HEK293T (cell line): ENCODE results near the gene SNTG2.
"Not testable (repeated sequence)": the region's sequence is repeated elsewhere in the genome, so short reads cannot be mapped to it uniquely, and the experiment has no call there.

Experiments
- CTCF ChIA-PET: fragments of 350-600 bp; formaldehyde crosslinking; extraction: SDS; loops from one replicate; lab custom pipeline; 2021; ENCODE audit warnings: antibody characterized with exemption, inconsistent platforms; lab: Yijun Ruan, JAX
- POLR2A ChIA-PET: fragments of 350-600 bp; formaldehyde crosslinking; extraction: SDS; loops from one replicate; lab custom pipeline; 2020; ENCODE audit warnings: antibody characterized with exemption, inconsistent platforms; lab: Yijun Ruan, JAX
- DNase-seq: peaks from one replicate; pipeline ENCODE4 v3.0.0; 2012; ENCODE audit warnings: mixed read lengths; ENCODE audit errors: extremely low spot score
- ARNT ChIP-seq: fragments of 450-650 bp; IDR thresholded peaks from 2 replicates; pipeline ENCODE4 v1.6.1; 2017; ENCODE audit warnings: mild to moderate bottlenecking
- BHLHE40 ChIP-seq: fragments of 450-650 bp; IDR thresholded peaks from 2 replicates; pipeline ENCODE4 v1.6.1; 2016; ENCODE audit warnings: mild to moderate bottlenecking, moderate library complexity, borderline replicate concordance
- CTBP1 ChIP-seq: fragments of 450-650 bp; IDR thresholded peaks from 2 replicates; pipeline ENCODE4 v1.6.1; 2016; ENCODE audit warnings: borderline replicate concordance
- ELF4 ChIP-seq: fragments of 450-650 bp; IDR thresholded peaks from 2 replicates; pipeline ENCODE4 v1.6.1; 2017; ENCODE audit warnings: antibody characterized with exemption
- FOXA1 ChIP-seq: fragments of 450-650 bp; IDR thresholded peaks from 2 replicates; pipeline ENCODE4 v1.6.1; 2016; ENCODE audit warnings: mild to moderate bottlenecking
- FOXK2 ChIP-seq: fragments of 450-650 bp; IDR thresholded peaks from 2 replicates; pipeline ENCODE4 v1.6.1; 2016; ENCODE audit warnings: mild to moderate bottlenecking
- FOXM1 ChIP-seq: fragments of 450-650 bp; IDR thresholded peaks from 2 replicates; pipeline ENCODE4 v1.6.1; 2017; ENCODE audit warnings: mild to moderate bottlenecking, borderline replicate concordance
- HDGF ChIP-seq: fragments of 450-650 bp; IDR thresholded peaks from 2 replicates; pipeline ENCODE4 v1.6.1; 2017; ENCODE audit warnings: antibody characterized with exemption, borderline replicate concordance
- L3MBTL2 ChIP-seq: fragments of 450-650 bp; conservative IDR thresholded peaks from 2 replicates; pipeline ENCODE4 v1.6.1; 2016; ENCODE audit warnings: mild to moderate bottlenecking
- LEF1 ChIP-seq: fragments of 450-650 bp; IDR thresholded peaks from 2 replicates; pipeline ENCODE4 v1.6.1; 2017; ENCODE audit warnings: mild to moderate bottlenecking, borderline replicate concordance
- NFRKB ChIP-seq: fragments of 450-650 bp; IDR thresholded peaks from 2 replicates; pipeline ENCODE4 v1.6.1; 2016; ENCODE audit warnings: mild to moderate bottlenecking, moderate library complexity
- SP1 ChIP-seq: fragments of 450-650 bp; IDR thresholded peaks from 2 replicates; pipeline ENCODE4 v1.6.1; 2017
- SUZ12 ChIP-seq: fragments of 450-650 bp; IDR thresholded peaks from 2 replicates; pipeline ENCODE4 v1.6.1; 2016; ENCODE audit warnings: mild to moderate bottlenecking
- TARDBP ChIP-seq: fragments of 450-650 bp; IDR thresholded peaks from 2 replicates; pipeline ENCODE4 v1.6.1; 2016
- ZNF384 ChIP-seq: fragments of 450-650 bp; IDR thresholded peaks from 2 replicates; pipeline ENCODE4 v1.6.1; 2016
- TF ChIP-seq, protein P1 (sequence below): fragments of 450-650 bp; IDR thresholded peaks from 2 replicates; pipeline ENCODE4 v1.6.1; 2016

SNTG2 gene

DNA sequence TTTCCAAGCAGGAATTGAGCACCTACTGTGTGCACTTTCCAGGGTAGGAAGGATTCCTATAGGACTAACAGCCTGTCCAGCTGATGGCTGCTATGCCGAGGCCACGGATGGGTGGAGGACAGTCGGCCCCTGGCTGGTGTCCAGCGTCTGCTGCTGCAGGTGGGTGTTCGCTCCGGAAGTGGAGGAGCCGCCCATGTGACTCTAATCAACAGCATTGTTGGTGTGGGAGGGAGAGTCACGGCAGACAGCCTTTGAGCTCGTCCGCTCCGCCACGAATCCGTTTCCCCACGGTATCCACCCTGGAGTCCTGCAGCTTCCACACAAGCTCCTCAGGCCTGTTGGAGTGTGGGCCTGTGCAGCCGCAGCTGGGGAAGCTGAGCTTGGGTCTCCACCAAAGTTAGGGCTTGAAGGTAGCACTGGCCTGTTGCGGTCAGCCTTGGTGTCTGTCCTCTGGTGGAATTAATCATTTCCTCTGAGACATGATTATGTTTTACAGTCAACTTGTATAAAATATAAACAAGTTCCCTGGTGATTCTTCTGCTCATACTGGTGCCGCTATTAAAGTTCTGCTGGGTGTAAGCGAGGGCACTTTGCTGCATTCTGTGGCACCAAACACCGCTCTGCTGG, 276.7 kb downstream of the SNTG2 start:
- TF ChIP-seq CTBP1 (no peak), ELF4 (no peak), L3MBTL2 (no peak), LEF1 (no peak), FOXM1 (no peak), SP1 (no peak), ARNT (no peak), BHLHE40 (no peak), FOXA1 (no peak)
- TF ChIP-seq, protein P1, sequence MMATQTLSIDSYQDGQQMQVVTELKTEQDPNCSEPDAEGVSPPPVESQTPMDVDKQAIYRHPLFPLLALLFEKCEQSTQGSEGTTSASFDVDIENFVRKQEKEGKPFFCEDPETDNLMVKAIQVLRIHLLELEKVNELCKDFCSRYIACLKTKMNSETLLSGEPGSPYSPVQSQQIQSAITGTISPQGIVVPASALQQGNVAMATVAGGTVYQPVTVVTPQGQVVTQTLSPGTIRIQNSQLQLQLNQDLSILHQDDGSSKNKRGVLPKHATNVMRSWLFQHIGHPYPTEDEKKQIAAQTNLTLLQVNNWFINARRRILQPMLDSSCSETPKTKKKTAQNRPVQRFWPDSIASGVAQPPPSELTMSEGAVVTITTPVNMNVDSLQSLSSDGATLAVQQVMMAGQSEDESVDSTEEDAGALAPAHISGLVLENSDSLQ = no peak
- POLR2A ChIA-PET = no interaction called here
- CTCF ChIA-PET = no interaction called here
- DNase-seq = no peak

DNA sequence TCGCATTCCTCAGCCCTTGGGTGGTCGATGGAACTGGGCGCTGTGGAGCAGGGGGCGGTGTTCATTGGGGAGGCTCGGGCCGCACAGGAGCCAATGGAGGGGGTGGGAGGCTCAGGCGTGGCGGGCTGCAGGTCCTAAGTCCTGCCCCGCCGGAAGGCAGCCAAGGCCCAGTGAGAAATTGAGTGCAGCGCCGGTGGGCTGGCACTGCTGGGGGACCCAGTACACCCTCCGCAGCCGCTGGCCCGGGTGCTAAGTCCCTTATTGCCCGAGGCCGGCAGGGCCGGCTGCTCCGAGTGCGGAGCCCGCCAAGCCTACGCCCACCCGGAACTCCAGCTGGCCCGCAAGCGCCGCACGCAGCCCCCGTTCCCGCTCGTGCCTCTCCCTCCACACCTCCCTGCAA, 278.9 kb downstream of the SNTG2 start:
- DNase-seq, POLR2A ChIA-PET, CTCF ChIA-PET: not testable (repeated sequence)

DNA sequence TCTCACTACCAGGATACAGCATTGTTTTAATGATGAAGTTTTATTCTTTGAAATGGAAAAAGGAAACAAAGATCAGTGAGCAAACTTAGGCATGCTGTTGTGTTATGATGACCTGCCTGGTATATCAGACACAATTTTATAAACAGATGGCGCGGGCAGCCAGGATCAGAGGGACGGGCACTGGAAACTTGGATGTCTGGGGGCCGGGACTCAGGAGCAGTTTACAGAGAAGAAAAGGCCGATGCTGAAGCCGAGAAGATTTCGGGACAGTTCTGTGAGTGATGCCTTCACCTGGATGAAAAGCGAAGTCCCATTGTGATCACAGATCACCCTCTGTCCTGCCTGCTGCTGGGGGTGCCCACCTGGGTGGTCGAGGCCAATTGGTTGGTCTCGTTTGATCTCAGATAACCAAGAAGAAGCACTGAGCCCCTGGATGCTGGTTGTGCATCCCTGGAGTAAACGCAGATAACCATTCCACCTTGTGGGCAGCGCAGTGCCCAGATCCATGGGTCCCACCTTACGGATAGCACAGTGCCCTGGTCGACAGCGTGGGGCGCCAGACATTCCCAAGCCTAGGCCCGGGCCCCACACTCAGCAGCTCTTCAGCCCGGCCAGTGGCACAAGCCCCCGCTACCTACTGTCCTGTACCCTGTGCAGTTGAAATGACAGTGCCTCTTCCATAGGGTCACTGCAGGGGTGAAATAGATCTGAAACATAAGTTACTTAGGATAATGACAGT, 279.7 kb downstream of the SNTG2 start:
- ChIA-PET POLR2A (no interaction called here), CTCF (no interaction called here)
- TF ChIP-seq CTBP1 (no peak), TARDBP (no peak), NFRKB (no peak), ELF4 (no peak), SP1 (no peak)

DNA sequence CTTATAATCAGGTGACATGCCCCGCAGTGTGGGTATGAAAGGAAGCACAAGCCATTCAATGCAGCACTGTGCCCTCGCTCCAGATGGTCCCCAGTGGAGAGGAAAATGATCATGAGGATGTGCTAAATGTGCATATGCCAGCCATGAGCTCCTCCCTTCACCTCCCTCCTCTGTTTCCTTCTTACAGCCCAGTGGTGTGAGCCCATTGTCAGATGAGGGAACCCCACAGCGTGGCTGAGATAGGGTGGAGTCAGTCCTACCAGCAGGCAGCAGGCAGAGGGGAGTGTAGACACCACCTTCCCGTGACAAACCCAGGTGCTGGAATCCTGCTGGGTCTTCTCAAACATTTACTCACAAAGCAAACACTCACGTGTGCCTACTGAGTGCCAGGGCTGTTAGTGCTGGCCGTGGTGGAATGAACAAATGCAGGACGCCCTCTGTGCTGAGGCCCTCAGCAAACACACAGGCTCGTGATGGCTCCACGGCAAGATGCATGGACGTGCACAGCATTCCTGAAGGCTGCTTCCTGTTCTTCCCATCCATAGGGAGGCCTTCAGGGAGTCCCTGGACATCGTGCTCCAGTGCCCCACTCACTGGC, 280.9 kb downstream of the SNTG2 start:
- ChIA-PET POLR2A (no interaction called here), CTCF (no interaction called here)
- TF ChIP-seq FOXA1 = no peak
- TF ChIP-seq TARDBP = no peak
- no peak for TF ChIP-seq FOXM1
- no peak for TF ChIP-seq LEF1
- no peak for TF ChIP-seq L3MBTL2
- no peak for TF ChIP-seq ZNF384
- no peak for TF ChIP-seq ARNT
- no peak for TF ChIP-seq SP1
- TF ChIP-seq SUZ12 = no peak
- TF ChIP-seq, protein P1 = no peak
- no peak for TF ChIP-seq HDGF
- DNase-seq = no peak

More for the DNA sequence above, 279.7 kb downstream of the SNTG2 start:
- DNase-seq = no peak

DNA sequence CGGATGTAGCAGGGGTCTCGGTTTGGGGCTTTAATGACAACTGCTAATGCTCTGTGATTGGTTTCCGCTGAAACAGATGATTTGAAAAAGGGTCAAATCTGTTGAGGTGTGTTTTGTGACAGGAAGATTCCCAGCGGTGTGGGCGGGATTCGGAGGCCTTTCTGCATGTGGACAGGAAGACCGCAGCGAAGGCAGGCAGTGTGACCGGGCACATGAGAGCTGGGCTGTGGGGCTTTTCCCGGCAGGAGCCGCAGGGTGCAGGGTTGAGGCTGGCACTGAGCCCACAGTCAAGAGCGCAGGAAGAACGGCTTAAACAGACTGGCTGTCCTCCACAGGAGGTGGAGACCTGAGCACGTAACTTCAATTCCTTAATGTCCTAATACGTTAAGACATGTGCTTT, 282.6 kb downstream of the SNTG2 start:
- CTCF ChIA-PET = no interaction called here
- TF ChIP-seq CTBP1 = no peak
- no peak for TF ChIP-seq BHLHE40
- TF ChIP-seq FOXA1 = no peak
- no peak for TF ChIP-seq ARNT
- TF ChIP-seq LEF1 = no peak
- no peak for TF ChIP-seq HDGF
- no peak for TF ChIP-seq SP1
- no peak for TF ChIP-seq SUZ12
- TF ChIP-seq FOXK2 = no peak
- no peak for TF ChIP-seq L3MBTL2
- TF ChIP-seq, protein P1 = no peak
- no peak for TF ChIP-seq NFRKB
- no peak for TF ChIP-seq ZNF384
- no peak for TF ChIP-seq TARDBP
- no peak for TF ChIP-seq FOXM1
- POLR2A ChIA-PET = no interaction called here
- DNase-seq = no peak

DNA sequence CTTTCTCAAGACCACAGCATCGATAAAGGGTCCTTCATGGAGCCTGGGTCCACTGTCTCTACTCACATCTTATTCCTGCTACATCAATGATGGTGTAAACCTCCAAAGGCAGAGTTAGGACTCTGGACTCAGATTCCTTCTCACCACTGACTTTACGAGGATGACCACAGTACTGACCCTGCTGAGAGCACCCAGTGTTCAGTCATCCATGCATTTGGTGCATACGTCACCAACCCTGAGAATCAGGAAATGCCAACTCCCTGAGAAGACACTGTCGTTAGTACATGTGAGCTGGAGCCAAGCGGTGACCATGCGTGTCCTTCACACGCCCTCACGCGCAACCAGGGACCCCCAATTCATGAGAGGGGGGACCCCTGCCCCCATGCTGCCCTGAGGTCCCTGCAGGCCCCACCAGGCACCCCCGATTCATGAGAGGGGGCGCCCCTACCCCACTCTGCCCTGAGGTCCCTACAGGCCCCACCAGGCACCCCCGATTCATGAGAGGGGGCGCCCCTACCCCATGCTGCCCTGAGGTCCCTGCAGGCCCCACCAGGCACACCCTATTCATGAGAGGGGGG, 284.2 kb downstream of the SNTG2 start:
- ChIA-PET POLR2A (no interaction called here), CTCF (no interaction called here)
- no peak for DNase-seq
- no peak for TF ChIP-seq L3MBTL2
- no peak for TF ChIP-seq LEF1
- TF ChIP-seq BHLHE40 = no peak
- no peak for TF ChIP-seq SUZ12
- no peak for TF ChIP-seq FOXK2
- TF ChIP-seq ZNF384 = no peak
- no peak for TF ChIP-seq TARDBP
